ENCODE measurements around the gene SMIM10L2A. TPM values are rescaled to one million over a fixed set of nuclear protein-coding genes. Genes with fewer than 3 reads are reported as not detected.

SMIM10L2A gene
- polyA plus RNA-seq, 1 experiment, result 0.04 TPM

Small RNA genes within 50 kb of the gene (small RNA-seq; reads per million reads assigned to genes)
- gene RNA5SP515 (ENCODE audit: insufficient read length, low read depth), result not detected

Other genes starting within 250 kb of the SMIM10L2A start
- not detected in 2 replicates for gene ETDA, start 169.9 kb upstream of the SMIM10L2A start, polyA plus RNA-seq (2011; rRNA removed)
- gene ETDC, start 112.5 kb upstream of the SMIM10L2A start, polyA plus RNA-seq (2011; rRNA removed), result not detected in 2 replicates
- 6.6 and 9.0 TPM in 2 replicates for gene ZNF75D, start 77.8 kb upstream of the SMIM10L2A start, polyA plus RNA-seq (2011; rRNA removed)
- 6.5 and 7.4 TPM in 2 replicates for gene ZNF449, start 77.1 kb upstream of the SMIM10L2A start, polyA plus RNA-seq (2011; rRNA removed)
- 6.9 and 10.4 TPM in 2 replicates for gene INTS6L, start 98.7 kb downstream of the SMIM10L2A start, polyA plus RNA-seq (2011; rRNA removed)

Data from AG04450 (cell line).